SK-N-MC (cell line): ENCODE data around the gene TSPAN32.

ENCODE experiments used
- EZH2 ChIP-seq: fragments of 200-600 bp; sonication (generic); IDR thresholded peaks from one replicate; pipeline ENCODE4 v1.6.1; 2017; ENCODE audit warnings: antibody characterized with exemption
- FOXP2 ChIP-seq: optimal IDR thresholded peaks from 2 replicates; pipeline ENCODE3; 2011; ENCODE audit warnings: mild to moderate bottlenecking, moderate library complexity; ENCODE audit not compliant: insufficient read depth; ENCODE audit errors: extremely low read length, control extremely low read depth
- POLR2AphosphoS5 ChIP-seq: IDR thresholded peaks from 2 replicates; pipeline ENCODE4 v1.6.1; 2012; ENCODE audit warnings: mild to moderate bottlenecking, low read depth, low read length, borderline replicate concordance

DNA sequence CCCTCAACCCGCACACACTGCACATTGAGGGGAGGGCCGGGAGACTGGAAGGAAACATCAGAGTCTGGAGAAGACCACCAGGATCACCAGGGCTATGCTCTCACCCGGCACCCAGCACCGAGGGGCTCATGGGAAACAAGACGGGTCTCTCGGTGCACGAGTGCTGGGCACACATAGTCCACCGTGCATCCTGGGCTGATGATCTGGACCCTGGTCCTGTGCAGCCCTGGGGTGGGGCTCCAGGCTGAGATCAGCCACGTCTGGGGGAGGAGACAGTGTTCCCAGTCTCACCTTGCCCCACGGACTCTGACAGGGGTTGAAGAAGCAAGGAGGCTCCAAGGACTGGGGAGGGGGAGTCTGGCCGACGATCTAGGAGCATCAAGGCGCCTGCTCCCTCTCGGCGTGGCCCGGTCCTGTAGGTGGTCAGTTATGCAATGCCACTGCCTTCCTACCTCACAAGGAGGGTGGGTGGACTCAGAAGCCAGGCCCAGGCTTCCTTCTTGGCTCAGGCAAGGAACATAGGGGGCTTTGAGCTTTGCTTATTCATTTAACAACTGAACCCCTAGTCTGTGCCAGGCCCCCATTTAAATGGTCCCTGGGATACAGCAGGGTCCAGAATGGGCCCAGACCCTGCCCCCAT, 63.9 kb downstream of the TSPAN32 start:
- TF ChIP-seq POLR2AphosphoS5 = no peak
- TF ChIP-seq EZH2 = no peak
- no peak for TF ChIP-seq FOXP2
